IPS DF 4.7 (cell line): ENCODE measurements around the gene DMRTB1.

Source experiments
- DNase-seq: peaks from one replicate; pipeline ENCODE4 v3.0.0-alpha.2; 2013; ENCODE audit warnings: low spot score; ENCODE audit errors: extremely low read depth

Gene DMRTB1

DNA sequence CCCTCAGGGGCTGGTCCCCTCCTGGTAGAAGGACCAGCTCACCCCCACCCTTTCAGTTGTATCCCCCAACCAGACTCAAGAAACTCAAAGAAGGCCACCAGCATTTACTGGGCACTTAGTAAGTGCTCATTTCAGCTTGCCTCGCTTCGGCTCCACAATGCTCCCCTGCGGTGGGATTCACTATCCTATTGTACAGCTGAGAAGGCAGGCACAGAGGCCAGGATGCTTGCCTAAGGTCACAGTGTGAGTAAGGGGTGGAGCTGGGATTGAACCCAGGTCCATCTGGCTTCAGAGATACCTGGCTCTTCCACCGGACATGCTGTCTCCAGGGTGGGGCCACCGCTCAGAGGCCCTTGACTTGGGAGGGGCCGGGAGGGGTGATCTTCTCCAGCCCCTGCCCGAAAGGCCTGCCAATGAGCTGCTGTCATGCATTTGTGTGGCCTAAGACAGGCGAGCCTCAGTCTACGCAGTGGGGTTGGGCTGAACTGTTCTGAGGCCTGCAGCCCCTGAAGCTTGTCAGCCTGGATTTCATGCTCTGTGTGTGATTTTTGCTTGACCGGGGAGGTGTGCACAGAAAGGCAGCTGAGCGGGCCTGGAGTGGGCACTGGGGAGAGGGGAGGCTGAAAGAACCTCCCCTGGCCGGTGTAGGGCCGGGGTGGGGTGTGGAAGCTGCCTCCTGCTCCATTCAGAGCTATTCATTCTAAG, 48.1 kb downstream of the DMRTB1 start:
- DNase-seq: no peak

DNA sequence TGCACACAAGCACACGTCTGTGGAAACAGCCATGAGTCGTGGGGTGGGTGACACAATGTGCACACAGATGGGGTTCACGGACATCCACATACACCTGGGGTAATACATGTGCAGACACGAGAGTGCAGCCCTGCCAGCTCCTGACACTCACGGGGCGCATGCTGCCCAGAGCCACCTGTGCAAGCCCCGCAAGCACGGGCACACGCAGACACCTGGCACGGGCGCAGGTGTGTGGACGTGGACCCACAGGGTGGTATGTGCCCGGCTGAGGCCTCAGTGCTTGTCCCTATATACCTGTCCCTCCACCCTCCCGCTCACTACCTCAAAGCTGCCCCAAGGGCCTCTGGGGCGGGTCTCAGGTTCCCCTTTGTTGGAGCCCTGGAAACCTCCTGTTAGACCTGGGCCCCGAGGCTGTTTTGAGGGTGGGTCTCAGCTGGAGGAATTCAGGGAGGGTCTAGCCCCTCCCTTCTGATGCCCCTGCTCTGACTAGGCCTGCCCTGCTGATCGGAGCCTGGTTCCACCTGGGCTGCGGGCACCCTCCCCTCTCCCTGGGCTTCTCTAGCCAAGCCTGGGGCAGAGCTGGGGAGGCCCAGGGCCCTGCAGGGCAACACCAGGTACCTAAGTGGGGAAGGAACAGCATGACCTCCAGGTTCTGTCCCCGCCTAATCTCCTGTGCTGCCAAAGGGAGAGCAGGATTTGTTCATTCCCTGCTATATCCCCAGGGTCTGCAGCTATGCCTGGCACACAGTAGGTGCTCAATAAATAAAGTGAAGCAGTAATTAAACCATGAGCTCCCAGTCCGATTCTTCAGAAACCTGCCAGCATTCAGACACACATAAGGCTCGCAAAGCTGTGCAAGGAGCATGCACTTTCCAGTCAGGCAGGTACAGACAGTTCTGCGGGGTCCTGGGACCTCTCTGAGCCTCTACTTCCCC, 49.1 kb downstream of the DMRTB1 start:
- no peak for DNase-seq

DNA sequence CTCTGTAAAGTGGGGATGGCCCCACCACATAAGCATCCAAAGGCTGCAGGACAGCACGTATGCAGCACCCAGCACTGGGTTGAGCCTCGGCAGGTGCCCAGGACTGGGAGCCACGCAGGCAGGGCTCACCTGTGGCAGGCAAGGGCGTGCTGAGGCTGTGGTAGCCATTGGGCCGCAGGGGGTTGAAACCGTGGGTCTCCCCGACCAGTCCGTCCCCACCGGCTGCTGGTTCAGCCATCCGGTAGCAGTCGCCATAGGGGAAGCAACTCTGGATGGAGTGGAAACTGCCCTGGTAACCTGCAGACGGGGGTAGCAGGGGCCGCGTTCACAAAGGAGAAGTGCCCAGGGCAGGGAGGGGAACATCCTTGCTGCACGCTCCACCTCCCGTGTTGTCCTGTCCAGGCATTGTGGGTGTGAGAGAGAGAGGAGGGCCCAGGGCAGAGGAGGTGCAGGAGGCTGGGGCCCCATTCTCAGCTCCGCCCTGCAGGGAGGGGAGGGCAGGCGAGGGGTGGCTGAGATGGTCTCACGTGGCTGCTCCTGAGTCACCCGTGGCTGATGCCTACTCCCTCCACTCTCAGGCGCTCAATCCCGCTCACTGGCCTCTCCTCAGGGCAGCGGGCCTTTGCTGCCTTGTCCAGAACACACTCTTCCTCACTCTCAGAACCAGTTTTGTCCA, 49.9 kb downstream of the DMRTB1 start:
- no peak for DNase-seq

DNA sequence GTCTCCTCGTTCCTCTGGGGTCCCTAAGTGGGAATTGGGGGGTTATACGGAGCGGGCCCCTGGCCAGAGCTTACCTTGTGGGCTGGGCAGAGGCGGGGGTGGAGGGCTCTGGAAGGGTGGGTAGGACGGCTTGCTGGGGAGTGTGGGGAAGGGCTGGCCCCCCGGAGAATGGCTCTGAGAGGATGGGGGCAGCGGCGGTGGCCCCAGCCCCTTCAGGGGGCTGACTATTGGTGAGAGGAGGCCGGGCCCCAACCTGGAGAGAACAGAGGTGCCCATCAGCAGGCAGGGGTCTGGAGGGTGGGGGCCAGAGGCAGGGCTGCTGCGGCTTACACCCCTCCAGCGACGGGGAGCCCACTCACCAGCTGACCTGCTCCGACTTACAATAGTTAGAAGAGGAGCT, 50.6 kb downstream of the DMRTB1 start:
- DNase-seq: no peak

DNA sequence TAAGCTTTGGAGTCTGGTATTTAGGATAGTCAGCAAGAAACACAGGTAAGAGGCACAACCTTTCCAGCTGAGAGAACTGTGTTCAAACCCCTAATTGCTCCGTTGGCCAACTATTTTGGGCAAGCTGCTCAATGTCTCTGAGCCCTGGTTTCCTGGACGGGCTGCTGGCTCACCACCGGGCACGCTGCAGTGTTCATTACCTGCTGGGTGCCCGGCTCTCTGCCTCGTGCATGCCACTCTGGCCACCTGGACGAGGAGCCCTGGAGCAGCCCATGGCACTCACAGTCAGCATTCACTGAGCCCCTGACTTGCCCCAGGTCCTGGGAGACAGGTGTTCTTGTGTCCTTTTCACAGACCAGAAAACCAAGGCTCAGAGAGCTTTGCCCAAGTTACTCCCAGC, 51.0 kb downstream of the DMRTB1 start:
- DNase-seq: no peak

DNA sequence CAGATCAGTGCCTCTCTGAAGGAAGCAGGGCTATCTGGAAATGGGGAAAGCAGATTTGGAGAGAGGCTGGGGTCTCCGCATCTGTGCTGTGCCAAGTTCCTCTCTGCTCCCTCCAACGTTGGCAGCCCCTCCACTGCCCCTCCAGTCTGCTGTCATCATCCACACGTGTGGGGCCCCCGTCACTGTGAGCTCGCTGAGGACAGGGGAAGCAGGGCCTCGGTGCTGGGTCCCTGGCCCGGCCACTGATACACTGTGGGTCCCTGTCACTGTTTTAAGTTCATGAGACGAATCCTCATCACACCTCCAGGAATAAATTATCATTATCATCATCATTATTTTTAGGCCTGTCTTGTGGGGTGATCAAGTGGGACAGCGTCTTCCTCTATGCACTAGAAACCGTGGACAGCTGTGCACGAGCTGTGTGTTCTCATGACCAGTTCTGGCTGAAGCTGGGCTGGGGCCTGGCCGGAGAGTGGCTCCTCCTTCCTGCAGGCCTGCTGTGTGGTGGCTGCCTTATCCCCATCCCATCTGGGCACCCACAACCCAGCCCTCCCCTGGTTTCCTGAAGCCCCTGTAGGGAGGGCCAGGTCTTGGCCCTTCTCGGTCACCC, 52.2 kb downstream of the DMRTB1 start:
- DNase-seq: no peak

DNA sequence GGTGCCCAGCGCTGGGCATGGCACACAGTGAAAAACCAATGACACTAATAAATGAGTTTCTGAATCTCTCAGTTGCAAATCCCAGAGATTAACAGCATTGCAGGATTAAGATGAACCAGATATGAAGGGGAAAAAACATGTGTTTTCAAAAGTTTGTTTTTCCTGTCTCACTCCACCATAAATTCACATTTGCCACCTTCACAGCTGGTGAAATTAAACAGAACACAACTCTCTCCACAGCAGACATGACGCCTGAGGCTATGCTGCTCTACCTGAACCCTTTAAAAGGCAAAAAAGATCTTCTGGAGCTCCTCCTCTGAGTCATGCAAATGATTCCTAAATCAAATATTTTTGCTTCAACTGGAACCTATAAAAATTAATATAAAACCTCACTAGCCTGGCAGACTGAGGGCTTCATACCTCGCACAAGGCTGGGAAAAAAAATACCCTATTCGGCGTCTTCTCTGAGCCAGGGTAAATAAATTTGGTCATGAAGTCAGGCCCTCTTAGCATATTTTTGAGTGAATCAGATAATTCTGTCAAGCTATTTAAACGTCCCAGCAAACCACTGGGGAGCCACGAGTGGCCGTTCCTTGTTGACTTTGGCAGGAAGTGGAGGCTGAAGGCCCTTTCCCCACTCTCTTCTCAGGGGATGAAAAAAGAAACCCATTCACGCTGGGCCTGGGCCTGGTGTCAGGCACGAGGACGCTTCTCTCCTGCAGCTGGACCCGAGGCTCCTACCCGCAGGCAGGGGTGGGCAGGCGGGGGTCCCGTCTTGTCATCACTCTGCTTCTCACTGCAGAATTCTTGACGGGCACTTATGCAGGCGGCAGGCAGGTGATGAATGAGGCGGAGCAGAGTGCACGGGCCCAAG, 53.0 kb downstream of the DMRTB1 start:
- DNase-seq: no peak

DNA sequence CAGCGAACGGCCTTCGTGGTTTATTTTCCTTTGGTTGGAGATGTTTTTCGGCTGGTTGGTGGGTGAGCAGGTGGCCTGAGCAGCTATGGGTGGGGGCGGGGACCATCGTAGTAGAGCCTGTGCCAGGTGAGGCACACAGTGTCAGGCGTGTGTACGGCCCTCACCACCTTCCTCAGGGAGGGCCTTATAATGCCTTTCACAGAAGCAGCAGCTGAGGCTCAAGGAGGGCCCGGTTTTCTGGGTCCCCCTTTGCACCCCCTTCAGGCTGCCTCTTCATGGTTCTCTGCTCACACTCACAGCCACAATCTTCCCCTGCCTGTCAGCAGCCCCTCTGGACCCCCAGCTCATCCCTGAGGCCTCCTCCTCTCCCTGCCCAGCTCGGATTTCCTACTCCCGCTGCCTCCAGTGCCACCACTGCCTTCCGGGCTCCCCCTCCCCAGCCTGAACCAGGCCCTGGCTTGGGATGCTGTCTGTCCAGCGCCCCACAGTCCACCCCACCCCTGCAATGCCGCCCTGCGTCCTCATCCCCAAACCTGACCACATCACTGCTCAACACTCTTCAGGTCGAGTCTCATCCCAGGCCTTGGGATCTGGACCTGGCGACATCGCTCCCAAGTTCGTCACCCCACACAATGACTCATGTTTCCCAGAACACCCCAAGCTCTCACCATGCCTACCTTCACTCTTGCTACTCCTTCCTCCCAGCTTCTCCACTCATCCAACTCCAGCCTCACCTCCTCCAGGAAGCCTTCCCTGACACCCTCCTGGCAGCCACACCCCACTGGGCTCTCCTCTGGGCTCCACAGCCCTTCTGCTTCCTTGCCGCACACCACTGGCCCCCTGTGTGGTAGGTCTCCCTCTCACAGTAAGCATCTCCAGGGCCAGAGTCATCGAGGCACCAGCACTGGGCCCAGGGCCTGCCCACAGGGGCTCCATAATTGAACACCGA, 53.9 kb downstream of the DMRTB1 start:
- no peak for DNase-seq

DNA sequence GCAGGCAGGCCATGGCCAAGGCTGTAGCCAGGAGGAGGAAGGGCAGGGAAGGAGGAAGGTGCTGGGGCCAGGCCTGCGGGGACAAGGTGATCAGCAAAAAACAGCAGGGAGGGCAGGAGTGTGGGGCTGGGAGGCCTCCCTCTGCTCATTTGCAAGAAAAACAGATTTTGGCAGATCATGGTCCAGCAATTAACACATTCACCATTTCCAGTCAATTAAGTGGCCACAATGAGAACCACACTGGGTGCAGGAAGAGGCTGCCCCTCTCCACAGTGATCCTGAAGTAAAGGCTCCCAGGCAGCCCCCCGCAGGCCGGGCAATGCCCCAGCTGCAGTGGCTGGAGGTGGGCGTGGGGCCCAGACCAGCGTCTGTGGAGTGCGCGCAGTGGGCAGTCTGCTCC, 54.6 kb downstream of the DMRTB1 start:
- no peak for DNase-seq

DNA sequence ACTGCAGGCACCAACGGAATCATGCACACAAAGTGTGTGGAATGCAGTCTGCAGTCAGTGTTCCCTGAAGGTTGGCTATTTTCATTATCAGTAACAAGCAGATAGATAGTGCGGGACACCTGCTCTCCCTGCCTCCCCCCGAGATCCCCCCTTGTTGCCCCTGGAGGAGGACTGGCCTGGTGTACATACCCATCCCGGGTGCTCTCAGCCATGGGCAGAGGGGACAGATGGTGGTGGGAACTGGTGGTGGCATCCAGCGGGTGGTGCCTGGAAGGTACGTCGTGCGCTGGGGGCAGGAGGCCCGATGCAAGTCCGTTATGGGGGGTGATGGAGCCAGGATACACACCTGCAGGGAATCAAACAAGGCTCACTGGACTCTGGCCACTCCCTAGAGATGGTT, 55.2 kb downstream of the DMRTB1 start:
- DNase-seq: no peak

DNA sequence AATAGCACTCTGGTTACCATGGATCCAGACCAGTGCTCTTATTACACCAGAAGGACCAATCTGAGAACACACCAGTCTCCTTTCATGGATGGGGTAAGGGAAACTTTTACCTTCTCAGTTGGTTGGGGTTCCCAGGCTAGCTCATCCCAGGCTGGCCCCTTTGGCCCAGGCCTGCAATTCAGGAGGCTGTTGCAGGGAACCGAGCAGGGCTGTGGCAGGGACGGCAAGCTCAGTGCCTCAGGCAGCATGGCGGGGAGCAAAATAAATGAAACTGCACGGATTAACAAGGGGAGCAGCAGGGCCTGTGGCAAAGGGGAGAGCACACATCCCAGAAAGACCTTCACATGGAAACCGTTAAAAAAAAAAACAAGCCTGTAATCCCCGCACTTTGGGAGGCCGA, 57.0 kb downstream of the DMRTB1 start:
- no peak for DNase-seq
